Effector memory CD4-positive, alpha-beta T cell (primary cell): ENCODE measurements around the gene COL21A1.
"Not testable (repeated sequence)": the region's sequence is repeated elsewhere in the genome, so short reads cannot be mapped to it uniquely, and the experiment has no call there.

Experiments
- DNase-seq, 3 donors: peaks; one replicate each; pipeline ENCODE4 v3.0.0-alpha.2; 2020
- H3K27ac ChIP-seq: 2 replicates; pipeline ENCODE4 v1.7.0; 2013; ENCODE audit warnings: mild to moderate bottlenecking, low read length, moderate library complexity; ENCODE audit not compliant: insufficient read depth, poor library complexity, severe bottlenecking
- H3K27me3 ChIP-seq: replicated peaks from 2 replicates; pipeline ENCODE4 v1.7.0; 2013; ENCODE audit warnings: mild to moderate bottlenecking, low read length; ENCODE audit not compliant: insufficient read depth, control insufficient read depth, poor library complexity, severe bottlenecking
- H3K36me3 ChIP-seq: 2 replicates; pipeline ENCODE4 v1.7.0; 2013; ENCODE audit warnings: mild to moderate bottlenecking, low read length, moderate library complexity; ENCODE audit not compliant: control insufficient read depth, insufficient read depth
- H3K4me1 ChIP-seq: 2 replicates; pipeline ENCODE4 v1.7.0; 2013; ENCODE audit warnings: low read length, mild to moderate bottlenecking; ENCODE audit not compliant: control insufficient read depth, insufficient read depth, poor library complexity, severe bottlenecking
- H3K4me3 ChIP-seq: 2 replicates; pipeline ENCODE4 v1.7.0; 2013; ENCODE audit warnings: low read length, low read depth, mild to moderate bottlenecking; ENCODE audit not compliant: insufficient read depth, poor library complexity, severe bottlenecking
- H3K9me3 ChIP-seq: 2 replicates; pipeline ENCODE4 v1.7.0; 2013; ENCODE audit warnings: mild to moderate bottlenecking, low read length, moderate library complexity; ENCODE audit not compliant: control insufficient read depth

The COL21A1 gene

GRCh38 chr6:56278171-56278591 is 30.8 kb upstream of the COL21A1 start:
- H3K27me3 ChIP-seq = no peaks in the 10 kb centered on the region
- no peaks in the 10 kb centered on the region for H3K4me1 ChIP-seq
- H3K36me3 ChIP-seq = no peaks in the 10 kb centered on the region
- H3K9me3 ChIP-seq = no peaks in the 10 kb centered on the region
- H3K27ac ChIP-seq = no peak overlapping the region
- DNase-seq = no peak
- H3K4me3 ChIP-seq = no peak overlapping the region

DNA sequence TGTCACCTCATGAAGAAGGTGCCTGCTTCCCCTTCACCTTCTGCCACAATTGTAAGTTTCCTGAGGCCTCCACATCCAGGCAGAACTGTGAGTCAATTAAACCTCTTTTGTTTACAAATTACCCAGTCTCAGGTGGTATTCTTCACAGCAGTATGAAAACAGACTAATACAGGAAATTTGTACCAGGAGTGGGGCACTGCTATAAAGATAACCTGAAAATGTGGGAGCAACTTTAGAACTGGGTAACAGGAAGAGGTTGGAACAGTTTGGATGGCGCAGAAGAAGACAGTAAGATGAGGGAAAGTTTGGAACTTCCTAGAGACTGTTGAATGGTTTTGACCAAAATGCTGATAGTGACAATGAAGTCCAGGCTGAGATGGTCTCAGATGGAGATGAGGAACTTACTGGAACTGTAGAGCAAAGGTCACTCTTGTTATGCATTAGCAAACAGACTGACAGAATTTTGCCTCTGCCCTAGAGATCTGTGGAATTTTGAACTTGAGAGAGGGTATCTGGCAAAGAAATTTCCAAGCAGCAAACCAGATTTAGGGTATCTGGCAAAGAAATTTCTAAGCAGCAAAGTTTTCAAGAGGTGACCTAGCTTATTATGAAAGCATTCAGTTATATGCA is 23.5 kb upstream of the COL21A1 start:
- no peaks in the 10 kb centered on the region for H3K4me1 ChIP-seq
- no peak for DNase-seq

GRCh38 chr6:56268266-56268665 is 20.9 kb upstream of the COL21A1 start:
- no peak overlapping the region for H3K27ac ChIP-seq
- H3K4me1 ChIP-seq = no peaks in the 10 kb centered on the region
- no peaks in the 10 kb centered on the region for H3K36me3 ChIP-seq
- no peak overlapping the region for H3K4me3 ChIP-seq
- no peaks in the 10 kb centered on the region for H3K27me3 ChIP-seq
- H3K9me3 ChIP-seq = no peaks in the 10 kb centered on the region
- no peak for DNase-seq

More for the DNA sequence above, 23.5 kb upstream of the COL21A1 start:
- H3K9me3 ChIP-seq = no peaks in the 10 kb centered on the region
- H3K27me3 ChIP-seq = no peaks in the 10 kb centered on the region
- no peak overlapping the region for H3K27ac ChIP-seq
- H3K36me3 ChIP-seq = no peaks in the 10 kb centered on the region
- H3K4me3 ChIP-seq = no peak overlapping the region

- no peak for DNase-seq
- H3K36me3 ChIP-seq = no peaks in the 10 kb centered on the region
- no peaks in the 10 kb centered on the region for H3K27me3 ChIP-seq
- H3K4me1 ChIP-seq = no peaks in the 10 kb centered on the region
- H3K4me3 ChIP-seq = no peak overlapping the region
- H3K9me3 ChIP-seq = no peaks in the 10 kb centered on the region
- H3K27ac ChIP-seq = no peak overlapping the region
Measured at GRCh38 chr6:56266011-56266410, 18.6 kb upstream of the COL21A1 start.

GRCh38 chr6:56263596-56264315 is 16.4 kb upstream of the COL21A1 start:
- Histone ChIP-seq H3K9me3 (no peaks in the 10 kb centered on the region), H3K27ac (no peak overlapping the region), H3K27me3 (no peaks in the 10 kb centered on the region), H3K4me1 (no peaks in the 10 kb centered on the region), H3K4me3 (no peak overlapping the region), H3K36me3 (no peaks in the 10 kb centered on the region)
- DNase-seq = no peak

GRCh38 chr6:56260593-56260992 is 13.2 kb upstream of the COL21A1 start:
- H3K4me1 ChIP-seq, DNase-seq, H3K36me3 ChIP-seq, H3K27ac ChIP-seq, H3K9me3 ChIP-seq, H3K27me3 ChIP-seq, H3K4me3 ChIP-seq: not testable (repeated sequence)

DNA sequence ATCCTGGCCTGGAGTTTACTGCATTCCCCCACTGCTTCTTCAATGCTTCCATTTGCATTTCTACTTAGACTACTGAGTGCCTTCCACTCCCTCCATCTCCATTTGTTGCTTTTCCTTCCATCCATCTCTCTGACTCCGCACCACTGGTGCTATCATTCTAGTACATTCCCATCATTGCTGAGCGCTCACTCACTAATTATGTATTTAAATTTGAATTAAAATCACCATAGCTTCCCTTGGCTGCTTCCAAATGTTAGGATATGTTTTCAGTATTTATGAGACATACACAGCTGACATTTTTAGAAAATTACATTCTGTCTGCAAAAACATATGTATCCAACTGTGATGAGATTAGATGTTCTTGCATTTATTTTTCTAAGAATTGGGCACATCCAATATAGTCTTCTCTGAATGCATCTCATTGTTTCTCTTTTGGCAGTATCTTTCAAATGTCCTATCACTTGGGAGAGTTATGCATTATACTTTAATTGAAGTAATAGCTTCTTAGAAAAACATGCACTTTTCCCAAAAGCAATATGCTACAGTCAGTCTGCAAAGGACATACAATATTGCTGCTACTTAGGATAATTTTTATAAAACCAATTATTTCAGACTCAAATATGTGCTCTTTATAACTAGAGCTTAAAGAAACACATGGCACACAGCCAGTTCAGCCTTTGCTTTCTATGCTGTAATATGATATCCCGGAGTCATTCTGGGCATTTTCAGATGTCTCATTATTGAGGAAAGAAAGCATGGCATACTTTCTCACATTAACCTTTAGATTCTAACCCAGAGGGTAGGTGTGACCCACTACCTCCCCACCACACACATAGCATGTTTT is 12.1 kb upstream of the COL21A1 start:
- H3K4me3 ChIP-seq = no peak overlapping the region
- no peaks in the 10 kb centered on the region for H3K4me1 ChIP-seq
- no peaks in the 10 kb centered on the region for H3K36me3 ChIP-seq
- H3K27ac ChIP-seq = no peak overlapping the region
- no peaks in the 10 kb centered on the region for H3K27me3 ChIP-seq
- no peaks in the 10 kb centered on the region for H3K9me3 ChIP-seq
- no peak for DNase-seq

GRCh38 chr6:56255349-56255748 is 8.0 kb upstream of the COL21A1 start:
- no peak overlapping the region for H3K27ac ChIP-seq
- no peaks in the 10 kb centered on the region for H3K9me3 ChIP-seq
- H3K36me3 ChIP-seq = no peaks in the 10 kb centered on the region
- no peaks in the 10 kb centered on the region for H3K27me3 ChIP-seq
- DNase-seq = no peak
- H3K4me3 ChIP-seq = no peak overlapping the region
- no peaks in the 10 kb centered on the region for H3K4me1 ChIP-seq

DNA sequence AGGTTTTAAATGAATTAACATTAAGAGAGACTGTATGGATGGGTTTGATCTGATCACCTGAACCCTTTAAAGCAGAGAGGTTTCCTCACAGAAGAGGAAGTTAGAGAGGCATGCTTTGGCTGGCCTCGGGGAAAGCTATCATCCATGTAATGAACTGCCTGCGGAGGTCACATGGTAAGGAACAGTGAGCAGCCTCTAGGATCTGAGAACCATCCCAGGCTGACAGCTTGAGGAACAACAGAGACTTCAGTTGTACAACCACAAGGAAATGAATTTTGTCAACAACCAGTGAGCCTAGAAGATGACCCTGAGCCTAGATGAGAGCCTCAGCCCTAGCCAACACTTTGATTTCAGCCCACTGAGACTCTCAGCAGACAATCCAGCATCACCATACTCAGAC is 2.9 kb upstream of the COL21A1 start:
- Histone ChIP-seq H3K27me3 (no peaks in the 10 kb centered on the region), H3K9me3 (no peaks in the 10 kb centered on the region), H3K4me1 (no peaks in the 10 kb centered on the region), H3K27ac (no peak overlapping the region), H3K4me3 (no peak overlapping the region), H3K36me3 (no peaks in the 10 kb centered on the region)
- no peak for DNase-seq

- Histone ChIP-seq H3K36me3 (no peaks in the 10 kb centered on the region), H3K4me3 (no peak overlapping the region), H3K27me3 (no peaks in the 10 kb centered on the region)
Measured at GRCh38 chr6:56247654-56248122, 308 bp upstream of the COL21A1 start.

More at GRCh38 chr6:56247654-56248122, 308 bp upstream of the COL21A1 start:
- Histone ChIP-seq H3K9me3 (no peaks in the 10 kb centered on the region), H3K4me1 (no peaks in the 10 kb centered on the region), H3K27ac (no peak overlapping the region)
- no peak for DNase-seq
